Endothelial cell of umbilical vein (primary cell): ENCODE measurements around the gene PGM2L1. TPM values are rescaled to one million over a fixed set of nuclear protein-coding genes. Genes with fewer than 3 reads are reported as not detected.

Experiments used
- BruUV-seq: library from RNA; stranded (reverse); fragments of 400-500 nt; replicated peaks from 2 replicates; lab custom pipeline; 2021; lab: Mats Ljungman, UMichigan
- CTCF ChIA-PET: fragments of 300-600, 350-600 bp; sonication (Branson Sonifier 250); formaldehyde crosslinking; loops from one replicate; lab custom pipeline; 2021; ENCODE audit warnings: antibody characterized with exemption, inconsistent platforms; lab: Charles Lee
- POLR2A ChIA-PET: fragments of 300-600, 350-600 bp; sonication (Branson Sonifier 250); formaldehyde crosslinking; loops from one replicate; lab custom pipeline; 2021; ENCODE audit warnings: antibody characterized with exemption, inconsistent platforms; lab: Charles Lee
- DNase-seq: peaks from one replicate; pipeline ENCODE4 v3.0.0-alpha.2; 2011; ENCODE audit warnings: low read depth, low spot score
- FAIRE-seq: peaks from 2 replicates; lab custom pipeline; 2011; peaks lifted over from hg19 to GRCh38; lab: Jason Lieb, UNC
- H2AFZ ChIP-seq: 2 replicates; pipeline ENCODE4 v1.6.0; 2012; ENCODE audit warnings: low read depth, low read length, control low read depth, inconsistent platforms
- H3K27ac ChIP-seq: 2 replicates; pipeline ENCODE4 v1.5.1; 2011; ENCODE audit warnings: low read depth, mild to moderate bottlenecking, control low read depth, low read length, moderate library complexity; ENCODE audit not compliant: insufficient read depth
- H3K27me3 ChIP-seq, 2 experiments: 2 replicates each; pipeline versions ENCODE4 v1.6.0 to v1.6.1; 2011; ENCODE audit warnings: low read length in 2 of 2, mixed read lengths in 1 of 2; ENCODE audit not compliant: control insufficient read depth in 2 of 2, insufficient read depth in 2 of 2
- H3K36me3 ChIP-seq, 2 experiments: 2 replicates in 1 of 2; 3 replicates in 1 of 2; pipeline ENCODE4 v1.5.1; 2011; ENCODE audit warnings: low read length in 2 of 2, mild to moderate bottlenecking in 1 of 2, moderate library complexity in 1 of 2; ENCODE audit not compliant: control insufficient read depth in 2 of 2, insufficient read depth in 2 of 2; ENCODE audit errors: extremely low read depth in 1 of 2
- H3K4me1 ChIP-seq: 3 replicates; pipeline ENCODE4 v1.5.1; 2011; ENCODE audit warnings: mild to moderate bottlenecking, low read length; ENCODE audit not compliant: control insufficient read depth, insufficient read depth; ENCODE audit errors: extremely low read depth
- H3K4me2 ChIP-seq: 2 replicates; pipeline ENCODE4 v1.6.1; 2011; ENCODE audit warnings: low read length, control low read depth, mixed read lengths; ENCODE audit not compliant: insufficient read depth
- H3K4me3 ChIP-seq, 3 experiments: fragments of 200-600 bp in 1 of 3; sonication (generic), shearing (Covaris generic) in 1 of 3; replicated peaks in 1 of 3; 2 replicates each; pipeline ENCODE4 v1.5.1; 2011 to 2016; ENCODE audit warnings: control low read depth in 3 of 3, low read length in 3 of 3, mild to moderate bottlenecking in 2 of 3, inconsistent platforms in 1 of 3, low read depth in 1 of 3, moderate library complexity in 1 of 3; ENCODE audit not compliant: insufficient read depth in 1 of 3
- H3K79me2 ChIP-seq: 2 replicates; pipeline ENCODE4 v1.6.0; 2012; ENCODE audit warnings: low read length, inconsistent platforms; ENCODE audit not compliant: control insufficient read depth, insufficient read depth
- H3K9ac ChIP-seq: replicated peaks from 2 replicates; pipeline ENCODE3; 2011; ENCODE audit warnings: low read length, control low read depth; ENCODE audit not compliant: insufficient read depth; ENCODE audit errors: extremely low read depth
- H3K9me1 ChIP-seq: replicated peaks from 3 replicates; pipeline ENCODE4 v1.6.0; 2011; ENCODE audit warnings: mild to moderate bottlenecking, low read length; ENCODE audit not compliant: control insufficient read depth, insufficient read depth; ENCODE audit errors: extremely low read depth
- H3K9me3 ChIP-seq: replicated peaks from 2 replicates; pipeline ENCODE4 v1.5.1; 2012; ENCODE audit warnings: low read length, inconsistent platforms; ENCODE audit not compliant: control insufficient read depth, insufficient read depth
- H4K20me1 ChIP-seq: replicated peaks from 2 replicates; pipeline ENCODE3; 2011; ENCODE audit warnings: mild to moderate bottlenecking, low read length; ENCODE audit not compliant: control insufficient read depth, insufficient read depth; ENCODE audit errors: extremely low read depth
- EZH2 ChIP-seq: IDR thresholded peaks from 2 replicates; pipeline ENCODE4 v1.6.1; 2012; ENCODE audit warnings: borderline replicate concordance, low read depth, mild to moderate bottlenecking, moderate library complexity, low read length, inconsistent platforms; ENCODE audit not compliant: severe bottlenecking
- FOS ChIP-seq: IDR thresholded peaks from 2 replicates; pipeline ENCODE4 v1.6.1; 2011; ENCODE audit warnings: mild to moderate bottlenecking, low read length, moderate library complexity, borderline replicate concordance; ENCODE audit not compliant: insufficient read depth
- GATA2 ChIP-seq: IDR thresholded peaks from 2 replicates; pipeline ENCODE4 v1.7.0; 2011; ENCODE audit warnings: low read depth, mild to moderate bottlenecking, moderate library complexity, mixed read lengths, low read length; ENCODE audit not compliant: insufficient read length, insufficient read depth
- JUN ChIP-seq: IDR thresholded peaks from 2 replicates; pipeline ENCODE4 v1.6.1; 2011; ENCODE audit warnings: borderline replicate concordance, low read depth; ENCODE audit not compliant: insufficient read length, insufficient read depth
- MYC ChIP-seq: IDR thresholded peaks from one replicate; pipeline ENCODE4 v1.6.1; 2011; ENCODE audit warnings: mild to moderate bottlenecking, low read depth, low read length
- POLR2A ChIP-seq: IDR thresholded peaks from 2 replicates; pipeline ENCODE4 v1.6.1; 2012; ENCODE audit warnings: low read depth, mild to moderate bottlenecking, control low read depth, low read length
- POLR2AphosphoS5 ChIP-seq: IDR thresholded peaks from 2 replicates; pipeline ENCODE4 v1.6.1; 2012; ENCODE audit warnings: low read depth, mild to moderate bottlenecking, control low read depth, low read length, moderate library complexity; ENCODE audit not compliant: insufficient read depth
- dilution Hi-C: fragments of 300-500 bp; cut with MboI; formaldehyde crosslinking; loops from one replicate; pipeline ENCODE4 v1.15.0; 2019; ENCODE audit warnings: low sequenced_read_pairs; ENCODE audit not compliant: extremely low pct_ligation_motif_present
- intact Hi-C: fragments of 100-400 bp; cut with micrococcal nuclease; formaldehyde crosslinking; loops from one replicate; pipeline ENCODE4 v1.10.0; 2022
- polyA plus RNA-seq, 4 experiments: library from polyadenylated mRNA; depleted of rRNA in 3 of 4; stranded (reverse) in 3 of 4; unstranded in 1 of 4; fragments of >200 nt; gene quantifications; 2 replicates each; pipeline versions ENCODE4 v1.2.1 to v1.2.3, GENCODE V29; 2011 to 2012; ENCODE audit warnings: missing spikeins in 1 of 4
- total RNA-seq: library from RNA; stranded (reverse); gene quantifications from 2 replicates; pipeline ENCODE4 v1.2.3, GENCODE V29; 2021
- TF ChIP-seq, protein P1 (sequence below): IDR thresholded peaks from 2 replicates; pipeline ENCODE4 v1.6.1; 2011; ENCODE audit not compliant: insufficient read depth, insufficient read length
- TF ChIP-seq, protein P2 (sequence below), 2 donors: IDR thresholded peaks; 1 replicate in 1 of 2; 2 replicates in 1 of 2; pipeline ENCODE4 v1.5.1; 2011; ENCODE audit warnings: low read length in 2 of 2, mild to moderate bottlenecking in 2 of 2, moderate library complexity in 2 of 2, control low read depth in 1 of 2, inconsistent platforms in 1 of 2, low read depth in 1 of 2; ENCODE audit not compliant: insufficient read depth in 1 of 2; ENCODE audit errors: extremely low read depth in 1 of 2

PGM2L1 gene
- total and polyA plus RNA-seq, 2 donors (not counting 3 experiments of a cell fraction or from before 2014, with no cell fraction given) = 7.9 to 31.4 TPM

DNA sequence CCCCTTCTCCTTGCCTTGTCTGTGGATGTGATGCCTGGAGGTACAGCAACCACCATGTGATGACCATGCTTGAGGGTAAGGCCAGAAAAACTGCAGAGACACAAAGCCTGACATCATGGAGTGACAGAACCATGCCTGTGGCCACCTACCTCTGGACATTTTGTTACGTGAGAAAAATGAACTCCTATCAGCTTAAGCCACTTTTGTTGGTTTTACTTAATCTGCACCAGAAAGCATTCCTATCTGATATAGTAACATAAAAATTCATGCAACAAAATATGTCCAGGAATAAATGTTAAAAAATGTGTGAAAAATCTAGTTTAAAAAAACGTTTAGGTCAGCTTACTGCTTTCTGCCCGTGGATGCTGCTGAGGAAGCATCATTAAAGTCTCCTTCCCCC lies 44.2 kb downstream of the PGM2L1 start:
- dilution Hi-C loops = no loop called here

More for the DNA sequence above, 44.2 kb downstream of the PGM2L1 start:
- H4K20me1 ChIP-seq = no peaks in the 10 kb centered on the region
- ChIA-PET CTCF (interaction anchor here (0.9 to 1.4 kb wide), 4 partner anchors 10 to 98 kb away, joined by 3 to 8 read pairs (median 3); no protein-coding TSS in a partner anchor), POLR2A (no interaction called here)
- H3K4me3 ChIP-seq = no peak overlapping the region
- H3K36me3 ChIP-seq = peaks cover 0 to 2% of the 10 kb centered on the region in 2 experiments
- no peak overlapping the region for H2AFZ ChIP-seq
- no peaks in the 10 kb centered on the region for H3K79me2 ChIP-seq
- DNase-seq (no peak), FAIRE-seq (no peak)
- no peaks in the 10 kb centered on the region for H3K9me3 ChIP-seq
- no peaks in the 10 kb centered on the region for H3K27me3 ChIP-seq
- H3K9me1 ChIP-seq = no peaks in the 10 kb centered on the region
- H3K4me1 ChIP-seq = no peaks in the 10 kb centered on the region
- H3K4me2 ChIP-seq = no peak overlapping the region
- BruUV-seq = no TSS peak
- no peak for TF ChIP-seq EZH2
- TF ChIP-seq, protein P1, sequence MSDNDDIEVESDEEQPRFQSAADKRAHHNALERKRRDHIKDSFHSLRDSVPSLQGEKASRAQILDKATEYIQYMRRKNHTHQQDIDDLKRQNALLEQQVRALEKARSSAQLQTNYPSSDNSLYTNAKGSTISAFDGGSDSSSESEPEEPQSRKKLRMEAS = no peak
- TF ChIP-seq POLR2A = no peak
- no peak for TF ChIP-seq JUN
- TF ChIP-seq POLR2AphosphoS5 = no peak
- TF ChIP-seq GATA2 = no peak
- no peak for TF ChIP-seq MYC
- TF ChIP-seq, protein P2, sequence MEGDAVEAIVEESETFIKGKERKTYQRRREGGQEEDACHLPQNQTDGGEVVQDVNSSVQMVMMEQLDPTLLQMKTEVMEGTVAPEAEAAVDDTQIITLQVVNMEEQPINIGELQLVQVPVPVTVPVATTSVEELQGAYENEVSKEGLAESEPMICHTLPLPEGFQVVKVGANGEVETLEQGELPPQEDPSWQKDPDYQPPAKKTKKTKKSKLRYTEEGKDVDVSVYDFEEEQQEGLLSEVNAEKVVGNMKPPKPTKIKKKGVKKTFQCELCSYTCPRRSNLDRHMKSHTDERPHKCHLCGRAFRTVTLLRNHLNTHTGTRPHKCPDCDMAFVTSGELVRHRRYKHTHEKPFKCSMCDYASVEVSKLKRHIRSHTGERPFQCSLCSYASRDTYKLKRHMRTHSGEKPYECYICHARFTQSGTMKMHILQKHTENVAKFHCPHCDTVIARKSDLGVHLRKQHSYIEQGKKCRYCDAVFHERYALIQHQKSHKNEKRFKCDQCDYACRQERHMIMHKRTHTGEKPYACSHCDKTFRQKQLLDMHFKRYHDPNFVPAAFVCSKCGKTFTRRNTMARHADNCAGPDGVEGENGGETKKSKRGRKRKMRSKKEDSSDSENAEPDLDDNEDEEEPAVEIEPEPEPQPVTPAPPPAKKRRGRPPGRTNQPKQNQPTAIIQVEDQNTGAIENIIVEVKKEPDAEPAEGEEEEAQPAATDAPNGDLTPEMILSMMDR (IDR thresholded peaks at IDR 0.05; ENCODE audit: extremely low read depth in 1 of 2, insufficient read depth in 1 of 2, low read depth in 1 of 2, low read length in 2 of 2) = no peak
- no peak for TF ChIP-seq FOS
- H3K9ac ChIP-seq = no peak overlapping the region
- H3K27ac ChIP-seq = no peak overlapping the region
- intact Hi-C loops = no loop called here
